Gastroesophageal sphincter (tissue), 4 donors: Measurements from ENCODE around the gene GASK1B. TPM values are rescaled to one million over a fixed set of nuclear protein-coding genes. Genes with fewer than 3 reads are reported as not detected.

Experiments used
- ATAC-seq: fragments of 150-250 bp; one replicate; pipeline ENCODE4 v1.9.1; 2016; ENCODE audit warnings: mild to moderate bottlenecking, moderate library complexity
- H3K27ac ChIP-seq, 4 donors: fragments of 200-600 bp; sonication (generic) in 3 of 4; 1 replicate in 3 of 4; 2 replicates in 1 of 4; pipeline ENCODE4 v1.5.1; 2016 to 2019
- H3K27me3 ChIP-seq: fragments of 200-600 bp; sonication (generic); one replicate; pipeline ENCODE4 v1.5.1; 2019
- H3K36me3 ChIP-seq, 2 donors: fragments of 200-600 bp; sonication (generic); one replicate each; pipeline ENCODE4 v1.5.1; 2019; ENCODE audit warnings: control low read depth in 1 of 2
- H3K4me1 ChIP-seq, 3 donors: fragments of 200-600 bp; sonication (generic); 1 replicate in 2 of 3; 2 replicates in 1 of 3; pipeline ENCODE4 v1.5.1; 2016 to 2019; ENCODE audit warnings: control low read depth in 2 of 3
- H3K4me3 ChIP-seq, 2 donors: fragments of 200-600 bp; sonication (generic); one replicate each; pipeline ENCODE4 v1.5.1; 2019; ENCODE audit warnings: mild to moderate bottlenecking in 1 of 2, moderate library complexity in 1 of 2
- H3K9me3 ChIP-seq, 3 donors: fragments of 200-600 bp; sonication (generic); one replicate each; pipeline ENCODE4 v1.5.1; 2017 to 2019; ENCODE audit warnings: control low read depth in 2 of 3
- EP300 ChIP-seq: sonication (generic); formaldehyde crosslinking; IDR thresholded peaks from one replicate; pipeline ENCODE4 v1.6.1; 2017; ENCODE audit warnings: antibody characterized with exemption, mild to moderate bottlenecking
- POLR2A ChIP-seq, 2 donors: fragments of 450-650 bp; IDR thresholded peaks; one replicate each; pipeline ENCODE4 v1.6.1; 2017; ENCODE audit warnings: antibody characterized with exemption in 2 of 2, mild to moderate bottlenecking in 2 of 2, moderate library complexity in 1 of 2
- POLR2AphosphoS5 ChIP-seq: sonication (generic); formaldehyde crosslinking; IDR thresholded peaks from one replicate; pipeline ENCODE4 v1.6.1; 2017; ENCODE audit warnings: antibody characterized with exemption
- WGBS, 2 donors: methylation state at CpG; one replicate each; pipeline ENCODE4 v1.1.5; 2018; ENCODE audit warnings: low coverage in 1 of 2; 5-methylcytosine and 5-hydroxymethylcytosine counted together
- total RNA-seq, 4 donors: library from RNA; depleted of rRNA; stranded (reverse); fragments of >200 nt; gene quantifications; one replicate each; pipeline ENCODE4 v1.1.0, GENCODE V29; 2016
- TF ChIP-seq, protein P1 (sequence below), 4 experiments: fragments of 200-600 bp in 2 of 4; fragments of 450-650 bp in 2 of 4; sonication (generic) in 1 of 4; IDR thresholded peaks; one replicate each; pipeline ENCODE4 v1.5.1; 2017 to 2019; ENCODE audit warnings: antibody characterized with exemption in 4 of 4, mild to moderate bottlenecking in 2 of 4, moderate library complexity in 2 of 4

The GASK1B gene
- total RNA-seq, 4 donors from 2014 or later: 33.8 to 66.6 (median 42.0) TPM

DNA sequence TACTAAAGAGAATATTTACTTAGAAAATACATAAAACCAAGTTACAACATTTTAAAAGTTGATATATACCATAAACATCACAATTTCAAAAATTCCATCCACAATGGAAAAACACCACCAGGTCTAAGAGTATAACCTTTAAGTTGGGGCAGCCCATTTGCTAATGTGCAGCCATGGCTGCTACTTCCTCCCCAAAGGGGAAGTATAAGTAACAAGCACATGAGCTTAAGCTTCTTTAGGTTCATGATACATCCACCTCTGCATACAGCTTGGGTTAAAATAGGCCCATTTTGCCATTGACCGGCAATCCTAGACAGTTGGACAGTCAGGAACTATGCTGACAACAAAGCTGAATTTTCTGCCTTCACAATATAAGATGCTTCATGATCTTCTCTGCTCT lies 16.6 kb upstream of the GASK1B start:
- H3K4me3 ChIP-seq: no peak overlapping the region
- no peaks in the 10 kb centered on the region for H3K4me1 ChIP-seq
- WGBS, 2 donors: 100% methylated on average over 1 of the region's 1 CpG; no CpG with 5 or more reads in 1 of the 2 donors
- H3K9me3 ChIP-seq: no peaks in the 10 kb centered on the region
- TF ChIP-seq EP300 (no peak), POLR2A (IDR thresholded peaks at IDR 0.05) (no peak)
- TF ChIP-seq, protein P1, sequence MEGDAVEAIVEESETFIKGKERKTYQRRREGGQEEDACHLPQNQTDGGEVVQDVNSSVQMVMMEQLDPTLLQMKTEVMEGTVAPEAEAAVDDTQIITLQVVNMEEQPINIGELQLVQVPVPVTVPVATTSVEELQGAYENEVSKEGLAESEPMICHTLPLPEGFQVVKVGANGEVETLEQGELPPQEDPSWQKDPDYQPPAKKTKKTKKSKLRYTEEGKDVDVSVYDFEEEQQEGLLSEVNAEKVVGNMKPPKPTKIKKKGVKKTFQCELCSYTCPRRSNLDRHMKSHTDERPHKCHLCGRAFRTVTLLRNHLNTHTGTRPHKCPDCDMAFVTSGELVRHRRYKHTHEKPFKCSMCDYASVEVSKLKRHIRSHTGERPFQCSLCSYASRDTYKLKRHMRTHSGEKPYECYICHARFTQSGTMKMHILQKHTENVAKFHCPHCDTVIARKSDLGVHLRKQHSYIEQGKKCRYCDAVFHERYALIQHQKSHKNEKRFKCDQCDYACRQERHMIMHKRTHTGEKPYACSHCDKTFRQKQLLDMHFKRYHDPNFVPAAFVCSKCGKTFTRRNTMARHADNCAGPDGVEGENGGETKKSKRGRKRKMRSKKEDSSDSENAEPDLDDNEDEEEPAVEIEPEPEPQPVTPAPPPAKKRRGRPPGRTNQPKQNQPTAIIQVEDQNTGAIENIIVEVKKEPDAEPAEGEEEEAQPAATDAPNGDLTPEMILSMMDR (IDR thresholded peaks at IDR 0.05): no peak
- no peaks in the 10 kb centered on the region for H3K27me3 ChIP-seq
- ATAC-seq: no peak
- no peak overlapping the region for H3K27ac ChIP-seq
- no peaks in the 10 kb centered on the region for H3K36me3 ChIP-seq

DNA sequence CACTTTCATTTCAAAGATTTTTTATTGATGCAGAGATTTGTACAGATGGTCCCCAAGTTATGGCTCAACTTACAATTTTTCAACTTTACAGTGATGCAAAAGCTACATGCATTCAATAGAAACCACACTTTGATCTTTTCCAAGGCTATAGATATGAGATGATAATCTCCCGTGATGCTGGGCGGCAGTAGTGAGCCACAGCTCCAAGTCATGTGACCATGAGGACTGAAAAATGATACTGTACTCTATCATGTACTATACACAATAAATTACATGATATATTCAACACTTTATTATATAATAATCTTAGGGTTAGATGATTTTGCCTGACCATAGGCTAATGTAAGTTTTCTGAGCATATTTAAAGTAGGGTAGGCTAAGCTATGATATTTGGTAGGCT lies 14.0 kb upstream of the GASK1B start:
- no peak for ATAC-seq
- Histone ChIP-seq H3K27ac (no peak overlapping the region), H3K4me3 (no peak overlapping the region), H3K4me1 (no peaks in the 10 kb centered on the region), H3K27me3 (no peaks in the 10 kb centered on the region), H3K9me3 (no peaks in the 10 kb centered on the region), H3K36me3 (no peaks in the 10 kb centered on the region)
- TF ChIP-seq POLR2AphosphoS5 (no peak), EP300 (no peak), POLR2A (IDR thresholded peaks at IDR 0.05) (no peak)
- TF ChIP-seq, protein P1 (IDR thresholded peaks at IDR 0.05): no peak
- 40 to 82% methylated on average over 1 to 2 of the region's 2 CpGs for WGBS, 2 donors

DNA sequence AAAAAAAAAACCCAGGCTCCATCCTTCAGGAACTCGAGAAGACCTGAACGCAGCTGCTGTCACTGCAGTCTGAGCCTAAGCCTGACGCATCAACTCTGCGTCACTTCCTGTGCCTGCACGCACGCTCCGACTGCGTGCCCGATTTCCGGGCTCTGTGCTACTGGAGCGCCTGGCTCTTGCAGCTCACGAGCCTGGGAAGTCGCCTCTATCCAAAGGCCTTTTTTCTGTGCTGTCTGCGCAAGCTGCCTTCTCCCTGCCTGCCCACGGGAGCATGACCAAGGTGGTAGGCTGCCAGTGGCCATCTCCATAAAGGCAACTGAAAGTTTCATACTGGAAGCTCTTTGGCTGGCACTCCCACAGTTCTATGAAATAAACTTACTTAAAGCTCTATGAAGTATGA lies 9.9 kb upstream of the GASK1B start:
- Histone ChIP-seq H3K9me3 (no peaks in the 10 kb centered on the region), H3K4me3 (no peak overlapping the region), H3K27me3 (no peaks in the 10 kb centered on the region), H3K36me3 (no peaks in the 10 kb centered on the region), H3K4me1 (peaks cover 0 to 7% (median 0%) of the 10 kb centered on the region in 3 donors), H3K27ac (no peak overlapping the region)
- no peak for ATAC-seq
- no peak for TF ChIP-seq POLR2AphosphoS5
- TF ChIP-seq POLR2A (IDR thresholded peaks at IDR 0.05): no peak
- TF ChIP-seq, protein P1 (IDR thresholded peaks at IDR 0.05): no peak
- TF ChIP-seq EP300: no peak
- whole genome bisulfite sequencing, 2 donors: 88 to 93% methylated on average over 14 to 15 of the region's 15 CpGs

DNA sequence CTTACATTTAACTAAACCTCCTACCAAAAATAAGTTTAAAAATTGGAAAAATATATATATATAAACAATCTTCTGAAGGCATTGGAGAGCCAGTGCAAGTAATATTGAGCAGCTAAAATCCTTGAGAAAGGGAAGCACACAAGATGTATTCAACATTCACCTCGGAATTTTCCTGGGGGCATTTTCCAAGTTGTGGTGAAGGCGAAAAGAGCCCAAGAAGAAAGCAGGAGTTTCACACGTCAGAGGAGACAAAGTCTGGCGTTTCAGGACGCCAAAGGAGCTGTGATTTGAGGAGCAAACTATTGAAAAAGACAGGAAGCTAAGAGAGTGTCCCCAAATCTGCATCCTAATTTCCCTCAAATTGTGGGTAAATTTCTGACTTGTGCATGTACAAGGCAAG lies 9.1 kb upstream of the GASK1B start:
- Histone ChIP-seq H3K4me3 (no peak overlapping the region), H3K27me3 (no peaks in the 10 kb centered on the region), H3K36me3 (no peaks in the 10 kb centered on the region), H3K4me1 (peaks cover 0 to 7% (median 0%) of the 10 kb centered on the region in 3 donors), H3K9me3 (no peaks in the 10 kb centered on the region), H3K27ac (no peak overlapping the region)
- WGBS, 2 donors: 81 to 83% methylated on average over 5 of the region's 5 CpGs
- ATAC-seq: no peak
- no peak for TF ChIP-seq POLR2AphosphoS5
- TF ChIP-seq EP300: no peak

DNA sequence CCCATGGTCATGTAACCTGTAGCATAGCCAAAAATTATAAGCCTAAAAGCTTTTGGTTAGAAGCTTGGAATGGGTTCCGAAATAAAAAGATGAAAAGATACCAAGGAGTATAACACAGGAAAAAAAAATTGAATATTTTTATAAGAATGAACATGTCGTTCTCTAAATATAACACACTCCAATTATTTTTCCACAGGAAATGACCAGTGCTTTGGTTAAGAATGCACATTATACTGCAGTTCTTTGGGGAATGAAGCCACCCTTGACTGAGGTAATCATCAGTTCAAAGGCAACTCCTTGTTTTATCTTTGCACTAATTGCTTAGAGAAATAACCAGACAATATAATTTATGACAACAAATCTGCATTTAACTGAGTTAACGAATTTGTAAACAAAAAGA lies 6.6 kb upstream of the GASK1B start:
- Histone ChIP-seq H3K4me1 (peaks cover 0 to 7% (median 0%) of the 10 kb centered on the region in 3 donors), H3K27ac (no peak overlapping the region), H3K4me3 (no peak overlapping the region), H3K36me3 (no peaks in the 10 kb centered on the region), H3K9me3 (no peaks in the 10 kb centered on the region), H3K27me3 (no peaks in the 10 kb centered on the region)
- WGBS, 2 donors: 45 to 64% methylated on average over 3 of the region's 3 CpGs
- TF ChIP-seq, protein P1 (IDR thresholded peaks at IDR 0.05): no peak
- TF ChIP-seq POLR2AphosphoS5 (no peak), EP300 (no peak), POLR2A (IDR thresholded peaks at IDR 0.05) (no peak)
- no peak for ATAC-seq
